ENCODE data around the gene ATF7IP2.
"Not testable (repeated sequence)": the region's sequence is repeated elsewhere in the genome, so short reads cannot be mapped to it uniquely, and the experiment has no call there.

The ATF7IP2 gene

GRCh38 chr16:10465821-10466220 is 80.0 kb downstream of the ATF7IP2 start:
- FAIRE-seq, result no peak

- no peak for FAIRE-seq
Observed at GRCh38 chr16:10466313-10466712, 80.5 kb downstream of the ATF7IP2 start.

- no peak for FAIRE-seq
Observed at GRCh38 chr16:10466861-10467260, 81.0 kb downstream of the ATF7IP2 start.

GRCh38 chr16:10476636-10477035 is 90.8 kb downstream of the ATF7IP2 start:
- not testable (repeated sequence) for FAIRE-seq

- no peak for FAIRE-seq
Observed at GRCh38 chr16:10480151-10480550, 94.3 kb downstream of the ATF7IP2 start.

GRCh38 chr16:10485159-10485558 is 99.3 kb downstream of the ATF7IP2 start:
- FAIRE-seq, result no peak

- no peak for FAIRE-seq
Observed at GRCh38 chr16:10485698-10486382, 100.0 kb downstream of the ATF7IP2 start.

- FAIRE-seq, result no peak
Observed at GRCh38 chr16:10490141-10490540, 104.3 kb downstream of the ATF7IP2 start.

GRCh38 chr16:10493276-10493675 is 107.4 kb downstream of the ATF7IP2 start:
- FAIRE-seq, result no peak

- no peak for FAIRE-seq
Observed at GRCh38 chr16:10494343-10495030, 108.6 kb downstream of the ATF7IP2 start.

- no peak for FAIRE-seq
Observed at GRCh38 chr16:10495031-10495345, 109.1 kb downstream of the ATF7IP2 start.

GRCh38 chr16:10497132-10498101 is 111.6 kb downstream of the ATF7IP2 start:
- FAIRE-seq, result no peak

- no peak for FAIRE-seq
Observed at GRCh38 chr16:10500582-10500981, 114.7 kb downstream of the ATF7IP2 start.

GRCh38 chr16:10501016-10501607 is 115.3 kb downstream of the ATF7IP2 start:
- FAIRE-seq, result no peak

GRCh38 chr16:10502776-10503175 is 116.9 kb downstream of the ATF7IP2 start:
- no peak for FAIRE-seq

GRCh38 chr16:10504404-10504885 is 118.6 kb downstream of the ATF7IP2 start:
- FAIRE-seq, result no peak

GRCh38 chr16:10505286-10505685 is 119.4 kb downstream of the ATF7IP2 start:
- not testable (repeated sequence) for FAIRE-seq

- no peak for FAIRE-seq
Observed at GRCh38 chr16:10509534-10510025, 123.7 kb downstream of the ATF7IP2 start.

- FAIRE-seq, result no peak
Observed at GRCh38 chr16:10510279-10510678, 124.4 kb downstream of the ATF7IP2 start.

- no peak for FAIRE-seq
Observed at GRCh38 chr16:10511829-10512228, 126.0 kb downstream of the ATF7IP2 start.

- no peak for FAIRE-seq
Observed at GRCh38 chr16:10514369-10515055, 128.7 kb downstream of the ATF7IP2 start.

GRCh38 chr16:10517868-10518267 is 132.0 kb downstream of the ATF7IP2 start:
- FAIRE-seq, result no peak

All from colon (tissue), 2 donors.